A549 (cell line): ENCODE measurements around the gene PER1.

Experiments
- BCL3 ChIP-seq: fragments of >200 bp; sonication (Bioruptor Twin); formaldehyde crosslinking; IDR thresholded peaks from 3 replicates; pipeline ENCODE4 v1.6.1; 2016
- BHLHE40 ChIP-seq: IDR thresholded peaks from 2 replicates; pipeline ENCODE4 v1.6.1; 2012; ENCODE audit warnings: low read depth, low read length, inconsistent platforms
- CBX8 ChIP-seq: fragments of 200-600 bp; sonication (generic); IDR thresholded peaks from 2 replicates; pipeline ENCODE4 v1.6.1; 2016
- CHD2 ChIP-seq: fragments of 150-350 bp; IDR thresholded peaks from 2 replicates; pipeline ENCODE4 v1.6.1; 2014; ENCODE audit warnings: low read length; ENCODE audit not compliant: partially characterized antibody
- CTCF ChIP-seq: fragments of >200 bp; sonication (Bioruptor Twin); formaldehyde crosslinking; IDR thresholded peaks from 3 replicates; pipeline ENCODE4 v1.5.1; 2016
- E2F6 ChIP-seq: IDR thresholded peaks from 2 replicates; pipeline ENCODE4 v1.6.1; 2012; ENCODE audit warnings: low read depth, borderline replicate concordance
- ESRRA ChIP-seq: fragments of 150-350 bp; IDR thresholded peaks from 2 replicates; pipeline ENCODE4 v1.6.1; 2014; ENCODE audit warnings: mild to moderate bottlenecking, low read length, borderline replicate concordance
- HDAC2 ChIP-seq: fragments of 200-600 bp; sonication (generic); IDR thresholded peaks from 2 replicates; pipeline ENCODE4 v1.6.1; 2016
- HMGXB4 ChIP-seq: fragments of 250-450 bp; sonication (Bioruptor Pico); IDR thresholded peaks from 2 replicates; pipeline ENCODE4 v1.5.0; 2021; ENCODE audit warnings: mild to moderate bottlenecking, moderate library complexity, borderline replicate concordance
- MAZ ChIP-seq: fragments of 150-350 bp; IDR thresholded peaks from 2 replicates; pipeline ENCODE4 v1.6.1; 2014; ENCODE audit warnings: antibody characterized with exemption, low read depth, low read length, borderline replicate concordance
- MYC ChIP-seq: IDR thresholded peaks from 2 replicates; pipeline ENCODE4 v1.6.1; 2012; ENCODE audit warnings: mild to moderate bottlenecking, inconsistent platforms, low read length, improper control_type of control experiment, borderline replicate concordance
- NPAS2 ChIP-seq: fragments of 250-450 bp; sonication (Bioruptor Pico); IDR thresholded peaks from 2 replicates; pipeline ENCODE4 v1.8.0; 2022; ENCODE audit warnings: mild to moderate bottlenecking, moderate library complexity, borderline replicate concordance
- POLR2A ChIP-seq: IDR thresholded peaks from 2 replicates; pipeline ENCODE4 v1.6.1; 2012; ENCODE audit warnings: mild to moderate bottlenecking, low read length
- POLR2AphosphoS2 ChIP-seq: conservative IDR thresholded peaks from 2 replicates; pipeline ENCODE4 v1.6.1; 2012; ENCODE audit warnings: low read length, improper control_type of control experiment, inconsistent platforms

GRCh38 chr17:8145811-8146210, 6.4 kb downstream of the PER1 start:
- no peak for TF ChIP-seq MAZ
- TF ChIP-seq CTCF: no peak
- no peak for TF ChIP-seq E2F6
- TF ChIP-seq CBX8: no peak
- no peak for TF ChIP-seq ESRRA
- TF ChIP-seq MYC: no peak
- no peak for TF ChIP-seq POLR2AphosphoS2
- TF ChIP-seq NPAS2: no peak
- TF ChIP-seq POLR2A: no peak
- no peak for TF ChIP-seq BHLHE40
- TF ChIP-seq BCL3: no peak
- no peak for TF ChIP-seq CHD2
- no peak for TF ChIP-seq HDAC2
- TF ChIP-seq HMGXB4: no peak
